Bronchial epithelial cell (primary cell): ENCODE data around the gene ZCCHC9. TPM values are rescaled to one million over a fixed set of nuclear protein-coding genes. Genes with fewer than 3 reads are reported as not detected.

Experiments used
- DNase-seq: peaks from one replicate; pipeline ENCODE4 v3.0.0-alpha.2; 2010; ENCODE audit warnings: low read depth
- FAIRE-seq: peaks from 2 replicates; lab custom pipeline; 2011; peaks lifted over from hg19 to GRCh38; lab: Jason Lieb, UNC
- H3K27me3 ChIP-seq: 2 replicates; pipeline ENCODE4 v1.5.1; 2011; ENCODE audit warnings: low read length; ENCODE audit not compliant: control insufficient read depth, insufficient read depth
- H3K36me3 ChIP-seq: 2 replicates; pipeline ENCODE4 v1.5.1; 2011; ENCODE audit warnings: low read length; ENCODE audit not compliant: control insufficient read depth, insufficient read depth
- H3K4me3 ChIP-seq: 2 replicates; pipeline ENCODE4 v1.5.1; 2011; ENCODE audit warnings: mild to moderate bottlenecking, low read depth, low read length, control low read depth
- total RNA-seq: library from RNA; depleted of rRNA; stranded (reverse); fragments of >200 nt; gene quantifications from 2 replicates; pipeline ENCODE4 v1.2.1, GENCODE V29; 2014
- TF ChIP-seq, protein P1 (sequence below): IDR thresholded peaks from 2 replicates; pipeline ENCODE4 v1.5.1; 2011; ENCODE audit warnings: mild to moderate bottlenecking, moderate library complexity, low read length, control low read depth, inconsistent platforms; ENCODE audit not compliant: insufficient read depth, severe bottlenecking

Gene ZCCHC9, protein sequence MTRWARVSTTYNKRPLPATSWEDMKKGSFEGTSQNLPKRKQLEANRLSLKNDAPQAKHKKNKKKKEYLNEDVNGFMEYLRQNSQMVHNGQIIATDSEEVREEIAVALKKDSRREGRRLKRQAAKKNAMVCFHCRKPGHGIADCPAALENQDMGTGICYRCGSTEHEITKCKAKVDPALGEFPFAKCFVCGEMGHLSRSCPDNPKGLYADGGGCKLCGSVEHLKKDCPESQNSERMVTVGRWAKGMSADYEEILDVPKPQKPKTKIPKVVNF
- total RNA-seq: 35.7 and 36.9 TPM in 2 replicates

DNA sequence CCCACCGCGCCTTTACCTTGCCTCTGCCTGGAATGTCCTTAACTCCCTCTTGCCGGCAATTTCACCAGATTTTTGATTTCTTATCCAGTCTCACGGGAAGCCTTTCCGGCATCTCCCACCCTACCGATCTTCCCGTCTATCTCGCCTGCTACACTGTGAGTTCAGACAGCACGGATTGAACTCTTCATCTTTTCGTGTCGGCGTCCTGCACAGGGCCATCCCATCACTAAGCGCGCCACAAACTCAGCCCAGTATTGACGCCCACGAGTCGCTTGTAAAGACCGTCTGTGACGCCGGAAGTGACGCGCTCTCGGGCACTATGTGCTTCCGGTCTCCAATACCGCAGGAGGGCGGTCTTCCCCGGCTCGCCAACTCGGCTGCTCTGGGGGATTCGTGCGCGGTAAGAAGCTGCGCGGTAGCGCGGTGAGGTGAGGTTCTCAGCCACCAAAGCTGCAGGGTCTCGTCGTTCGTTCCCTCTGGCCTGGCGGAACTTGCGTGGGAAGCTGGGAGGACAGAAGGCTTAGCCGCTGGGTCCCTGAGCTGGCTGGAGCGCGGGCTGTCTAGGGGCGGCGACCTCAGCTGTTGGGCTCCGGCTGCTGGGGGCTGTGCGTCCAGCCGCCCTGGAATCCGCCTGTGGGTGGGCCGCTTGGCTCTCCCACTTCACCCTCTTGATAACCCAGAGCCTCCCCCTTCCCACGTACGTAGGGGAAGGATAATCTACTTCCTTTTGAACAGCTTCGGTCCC lies at the start of gene ZCCHC9:
TSS of gene ZCCHC9 (plus strand) at position 317 of the 745 bp plus-strand sequence. CDS start 3,171 bp downstream, outside the sequence.
- no peak for FAIRE-seq
- Histone ChIP-seq H3K27me3 (no peaks in the 10 kb centered on the region), H3K36me3 (no peaks in the 10 kb centered on the region), H3K4me3 (peak within 1 kb of the TSS; percentile 59)
- peak; percentile 86 for DNase-seq
- TF ChIP-seq, protein P1, sequence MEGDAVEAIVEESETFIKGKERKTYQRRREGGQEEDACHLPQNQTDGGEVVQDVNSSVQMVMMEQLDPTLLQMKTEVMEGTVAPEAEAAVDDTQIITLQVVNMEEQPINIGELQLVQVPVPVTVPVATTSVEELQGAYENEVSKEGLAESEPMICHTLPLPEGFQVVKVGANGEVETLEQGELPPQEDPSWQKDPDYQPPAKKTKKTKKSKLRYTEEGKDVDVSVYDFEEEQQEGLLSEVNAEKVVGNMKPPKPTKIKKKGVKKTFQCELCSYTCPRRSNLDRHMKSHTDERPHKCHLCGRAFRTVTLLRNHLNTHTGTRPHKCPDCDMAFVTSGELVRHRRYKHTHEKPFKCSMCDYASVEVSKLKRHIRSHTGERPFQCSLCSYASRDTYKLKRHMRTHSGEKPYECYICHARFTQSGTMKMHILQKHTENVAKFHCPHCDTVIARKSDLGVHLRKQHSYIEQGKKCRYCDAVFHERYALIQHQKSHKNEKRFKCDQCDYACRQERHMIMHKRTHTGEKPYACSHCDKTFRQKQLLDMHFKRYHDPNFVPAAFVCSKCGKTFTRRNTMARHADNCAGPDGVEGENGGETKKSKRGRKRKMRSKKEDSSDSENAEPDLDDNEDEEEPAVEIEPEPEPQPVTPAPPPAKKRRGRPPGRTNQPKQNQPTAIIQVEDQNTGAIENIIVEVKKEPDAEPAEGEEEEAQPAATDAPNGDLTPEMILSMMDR: peak; percentile 41

DNA sequence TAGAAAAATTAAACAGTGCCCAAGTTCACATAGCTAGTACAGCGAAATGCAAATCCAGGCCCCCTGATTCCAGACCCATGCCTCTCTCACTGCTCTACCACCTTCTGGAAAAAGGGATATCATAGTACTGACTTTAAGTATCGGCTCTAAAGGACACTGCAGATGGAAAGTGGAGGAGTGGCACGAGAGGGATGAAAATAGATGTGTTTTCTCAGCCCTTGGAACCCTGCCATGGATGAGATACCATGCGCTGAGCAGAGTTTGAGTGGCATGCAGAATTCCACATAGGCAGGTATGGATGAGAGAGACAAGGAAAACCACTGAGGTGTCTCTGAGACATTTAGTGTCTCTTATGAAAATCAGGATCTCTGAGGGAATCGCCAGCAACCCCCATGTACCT lies 49.5 kb upstream of the ZCCHC9 start:
- TF ChIP-seq, protein P1: no peak
- no peak for FAIRE-seq
- DNase-seq: no peak
- no peaks in the 10 kb centered on the region for H3K36me3 ChIP-seq
- H3K4me3 ChIP-seq: no peak overlapping the region
- H3K27me3 ChIP-seq: no peaks in the 10 kb centered on the region

DNA sequence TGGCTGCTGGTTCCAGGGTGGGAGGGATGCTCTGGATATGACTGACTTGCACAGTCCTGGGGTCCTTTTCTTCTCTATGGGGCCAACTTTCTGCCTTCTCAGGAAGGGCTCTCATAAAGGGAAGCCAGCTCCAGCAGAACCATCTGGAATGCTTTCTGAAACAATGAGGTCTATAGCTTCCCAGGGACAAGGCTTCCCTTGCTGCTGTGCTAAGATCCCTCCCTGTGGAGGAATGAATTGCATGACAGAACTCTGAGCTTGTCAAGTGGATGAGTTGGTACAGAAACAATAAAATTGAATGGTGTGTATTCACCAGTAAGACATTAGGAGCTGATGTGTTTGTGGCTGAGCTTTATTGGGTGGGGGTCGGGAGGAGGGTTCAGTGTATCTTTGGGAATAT lies 48.5 kb upstream of the ZCCHC9 start:
- no peak for DNase-seq
- no peak for FAIRE-seq
- Histone ChIP-seq H3K36me3 (no peaks in the 10 kb centered on the region), H3K27me3 (no peaks in the 10 kb centered on the region), H3K4me3 (no peak overlapping the region)
- TF ChIP-seq, protein P1: no peak

DNA sequence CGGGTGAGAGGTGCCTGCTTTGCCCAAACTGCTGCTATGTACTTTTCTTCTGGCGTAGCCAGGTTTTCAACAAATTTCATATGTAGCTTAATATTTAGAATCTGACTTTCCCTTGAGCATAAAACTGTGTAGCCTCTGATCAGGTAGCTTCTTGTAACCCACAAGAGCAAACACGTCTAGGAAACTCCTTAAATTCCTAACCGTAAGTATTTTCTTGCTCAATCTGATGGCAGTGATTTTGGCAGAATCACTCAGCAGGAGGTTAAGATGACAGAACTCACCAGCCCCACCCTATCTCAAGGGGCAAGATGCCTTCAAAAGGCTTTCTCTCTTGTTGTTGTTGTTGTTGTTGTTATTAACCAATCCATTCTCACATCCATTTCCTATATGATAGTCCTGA lies 47.5 kb upstream of the ZCCHC9 start:
- DNase-seq (peak; percentile 84), FAIRE-seq (no peak)
- no peak overlapping the region for H3K4me3 ChIP-seq
- H3K36me3 ChIP-seq: no peaks in the 10 kb centered on the region
- no peaks in the 10 kb centered on the region for H3K27me3 ChIP-seq
- TF ChIP-seq, protein P1: no peak

DNA sequence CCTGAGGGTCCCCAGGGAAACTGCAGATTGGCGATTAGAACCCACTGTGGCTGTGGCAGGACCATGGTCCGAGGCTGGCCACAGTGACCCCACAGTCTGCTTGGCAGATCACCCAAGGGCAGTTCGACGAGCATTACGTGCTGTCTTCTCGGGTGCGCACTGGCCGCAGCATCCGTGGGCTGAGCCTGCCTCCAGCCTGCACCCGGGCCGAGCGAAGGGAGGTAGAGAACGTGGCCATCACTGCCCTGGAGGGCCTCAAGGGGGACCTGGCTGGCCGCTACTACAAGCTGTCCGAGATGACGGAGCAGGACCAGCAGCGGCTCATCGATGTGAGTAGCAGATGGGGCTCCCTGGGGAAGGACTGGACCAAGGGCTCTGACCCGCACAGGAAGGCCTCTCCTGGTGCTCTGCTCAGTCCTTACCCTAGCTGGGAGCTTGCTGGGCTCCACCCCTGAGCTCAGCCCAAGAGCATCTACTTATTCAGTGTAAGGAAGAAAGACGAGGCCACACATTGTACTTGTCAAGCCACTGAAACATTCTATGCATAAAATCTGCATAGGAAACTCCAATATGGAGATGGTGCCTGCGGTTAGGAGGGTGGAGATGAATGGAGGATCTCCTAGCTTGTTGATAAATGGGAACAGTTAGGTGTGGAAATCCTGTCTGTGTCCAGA lies 46.4 kb upstream of the ZCCHC9 start:
- FAIRE-seq (no peak), DNase-seq (no peak)
- Histone ChIP-seq H3K36me3 (no peaks in the 10 kb centered on the region), H3K4me3 (no peak overlapping the region), H3K27me3 (no peaks in the 10 kb centered on the region)
- TF ChIP-seq, protein P1: no peak
